ENCODE results near the gene ZNF768. TPM values are rescaled to one million over a fixed set of nuclear protein-coding genes. Genes with fewer than 3 reads are reported as not detected.

ZNF768 gene
- total and polyA plus RNA-seq, 2 of the 13 experiments (the other 11 are each of a cell fraction or from before 2014, with no cell fraction given): 26.7 to 34.4 TPM

DNA sequence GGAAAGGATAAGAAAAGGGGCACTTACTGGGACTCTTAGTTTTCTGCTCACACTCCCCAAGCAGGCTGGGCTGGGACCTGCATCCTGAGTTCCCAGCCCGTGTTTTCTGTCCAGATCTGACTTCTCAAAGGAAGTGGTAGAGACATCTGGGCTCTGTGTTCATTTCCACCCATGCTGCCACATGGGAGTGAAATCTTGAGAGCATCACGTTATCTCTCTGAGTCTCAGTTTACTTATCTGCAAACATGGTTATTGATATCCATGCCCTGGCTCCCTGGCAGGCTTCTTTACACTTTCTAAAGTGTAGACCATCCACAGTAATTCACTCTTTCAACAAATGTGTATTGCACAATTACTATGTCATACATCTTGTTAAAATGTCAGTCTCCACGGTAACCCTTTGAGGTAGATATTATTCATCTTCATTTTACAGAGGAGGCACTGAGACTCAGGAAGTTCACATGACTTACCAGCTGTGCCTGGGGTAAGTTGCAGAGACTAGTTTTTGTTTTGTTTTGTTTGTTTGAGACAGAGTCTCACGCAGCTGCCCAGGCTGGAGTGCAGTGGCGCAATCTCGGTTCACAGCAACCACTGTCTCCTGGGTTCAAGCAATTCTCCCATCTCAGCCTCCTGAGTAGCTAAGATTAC is 41.7 kb upstream of the ZNF768 start (continued):
- TF ChIP-seq, protein P1, sequence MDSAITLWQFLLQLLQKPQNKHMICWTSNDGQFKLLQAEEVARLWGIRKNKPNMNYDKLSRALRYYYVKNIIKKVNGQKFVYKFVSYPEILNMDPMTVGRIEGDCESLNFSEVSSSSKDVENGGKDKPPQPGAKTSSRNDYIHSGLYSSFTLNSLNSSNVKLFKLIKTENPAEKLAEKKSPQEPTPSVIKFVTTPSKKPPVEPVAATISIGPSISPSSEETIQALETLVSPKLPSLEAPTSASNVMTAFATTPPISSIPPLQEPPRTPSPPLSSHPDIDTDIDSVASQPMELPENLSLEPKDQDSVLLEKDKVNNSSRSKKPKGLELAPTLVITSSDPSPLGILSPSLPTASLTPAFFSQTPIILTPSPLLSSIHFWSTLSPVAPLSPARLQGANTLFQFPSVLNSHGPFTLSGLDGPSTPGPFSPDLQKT (CRISPR knock-in tag; IDR thresholded peaks at IDR 0.05; ENCODE audit: borderline replicate concordance): no peak
- TF ChIP-seq FOXA1 (IDR thresholded peaks at IDR 0.05): no peak
- peak; percentile 8; the same call in 1 of the 2 replicates for TF ChIP-seq FOXA1 (CRISPR knock-in tag; IDR thresholded peaks at IDR 0.05)
- TF ChIP-seq, protein P2, sequence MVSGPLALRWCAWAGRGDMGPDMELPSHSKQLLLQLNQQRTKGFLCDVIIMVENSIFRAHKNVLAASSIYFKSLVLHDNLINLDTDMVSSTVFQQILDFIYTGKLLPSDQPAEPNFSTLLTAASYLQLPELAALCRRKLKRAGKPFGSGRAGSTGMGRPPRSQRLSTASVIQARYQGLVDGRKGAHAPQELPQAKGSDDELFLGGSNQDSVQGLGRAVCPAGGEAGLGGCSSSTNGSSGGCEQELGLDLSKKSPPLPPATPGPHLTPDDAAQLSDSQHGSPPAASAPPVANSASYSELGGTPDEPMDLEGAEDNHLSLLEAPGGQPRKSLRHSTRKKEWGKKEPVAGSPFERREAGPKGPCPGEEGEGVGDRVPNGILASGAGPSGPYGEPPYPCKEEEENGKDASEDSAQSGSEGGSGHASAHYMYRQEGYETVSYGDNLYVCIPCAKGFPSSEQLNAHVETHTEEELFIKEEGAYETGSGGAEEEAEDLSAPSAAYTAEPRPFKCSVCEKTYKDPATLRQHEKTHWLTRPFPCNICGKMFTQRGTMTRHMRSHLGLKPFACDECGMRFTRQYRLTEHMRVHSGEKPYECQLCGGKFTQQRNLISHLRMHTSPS (CRISPR knock-in tag; IDR thresholded peaks at IDR 0.05; ENCODE audit: low read depth): 0 out of 2 replicates have a peak, but pooled peaks have one; percentile 26
- TF ChIP-seq MTF1 (CRISPR knock-in tag; IDR thresholded peaks at IDR 0.05): no peak
- no peak for TF ChIP-seq WIZ (CRISPR knock-in tag; IDR thresholded peaks at IDR 0.05)
- no peak for TF ChIP-seq ZIK1 (CRISPR knock-in tag; IDR thresholded peaks at IDR 0.05; ENCODE audit: borderline replicate concordance, low read depth)
- TF ChIP-seq, protein P3, sequence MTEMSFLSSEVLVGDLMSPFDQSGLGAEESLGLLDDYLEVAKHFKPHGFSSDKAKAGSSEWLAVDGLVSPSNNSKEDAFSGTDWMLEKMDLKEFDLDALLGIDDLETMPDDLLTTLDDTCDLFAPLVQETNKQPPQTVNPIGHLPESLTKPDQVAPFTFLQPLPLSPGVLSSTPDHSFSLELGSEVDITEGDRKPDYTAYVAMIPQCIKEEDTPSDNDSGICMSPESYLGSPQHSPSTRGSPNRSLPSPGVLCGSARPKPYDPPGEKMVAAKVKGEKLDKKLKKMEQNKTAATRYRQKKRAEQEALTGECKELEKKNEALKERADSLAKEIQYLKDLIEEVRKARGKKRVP (CRISPR knock-in tag; IDR thresholded peaks at IDR 0.05): 0 out of 4 replicates have a peak, but pooled peaks of 1 of the 2 experiments have one; percentile 14
- no peak for TF ChIP-seq PHF5A (CRISPR knock-in tag; IDR thresholded peaks at IDR 0.05; ENCODE audit: low read depth, unreplicated experiment)
- TF ChIP-seq HDAC1 (CRISPR knock-in tag; IDR thresholded peaks at IDR 0.05): peak; percentile 42; the same call in 1 of the 2 replicates
- TF ChIP-seq ZNF776 (CRISPR knock-in tag; IDR thresholded peaks at IDR 0.05): no peak
- no peak; the same call in 1 of the 2 replicates for TF ChIP-seq HNF4A (CRISPR knock-in tag; IDR thresholded peaks at IDR 0.05)
- TF ChIP-seq FOSL2 (CRISPR knock-in tag; IDR thresholded peaks at IDR 0.05): 0 out of 2 replicates have a peak, but pooled peaks have one; percentile 8
- no peak for TF ChIP-seq ZFP36 (IDR thresholded peaks at IDR 0.05; ENCODE audit: borderline replicate concordance, low read depth, low read length, partially characterized antibody)
- TF ChIP-seq, protein P4, sequence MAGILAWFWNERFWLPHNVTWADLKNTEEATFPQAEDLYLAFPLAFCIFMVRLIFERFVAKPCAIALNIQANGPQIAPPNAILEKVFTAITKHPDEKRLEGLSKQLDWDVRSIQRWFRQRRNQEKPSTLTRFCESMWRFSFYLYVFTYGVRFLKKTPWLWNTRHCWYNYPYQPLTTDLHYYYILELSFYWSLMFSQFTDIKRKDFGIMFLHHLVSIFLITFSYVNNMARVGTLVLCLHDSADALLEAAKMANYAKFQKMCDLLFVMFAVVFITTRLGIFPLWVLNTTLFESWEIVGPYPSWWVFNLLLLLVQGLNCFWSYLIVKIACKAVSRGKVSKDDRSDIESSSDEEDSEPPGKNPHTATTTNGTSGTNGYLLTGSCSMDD (CRISPR knock-in tag; IDR thresholded peaks at IDR 0.05): no peak
- no peak; the same call in 1 of the 2 replicates for TF ChIP-seq BCL6 (CRISPR knock-in tag; IDR thresholded peaks at IDR 0.05)
- TF ChIP-seq, protein P5, sequence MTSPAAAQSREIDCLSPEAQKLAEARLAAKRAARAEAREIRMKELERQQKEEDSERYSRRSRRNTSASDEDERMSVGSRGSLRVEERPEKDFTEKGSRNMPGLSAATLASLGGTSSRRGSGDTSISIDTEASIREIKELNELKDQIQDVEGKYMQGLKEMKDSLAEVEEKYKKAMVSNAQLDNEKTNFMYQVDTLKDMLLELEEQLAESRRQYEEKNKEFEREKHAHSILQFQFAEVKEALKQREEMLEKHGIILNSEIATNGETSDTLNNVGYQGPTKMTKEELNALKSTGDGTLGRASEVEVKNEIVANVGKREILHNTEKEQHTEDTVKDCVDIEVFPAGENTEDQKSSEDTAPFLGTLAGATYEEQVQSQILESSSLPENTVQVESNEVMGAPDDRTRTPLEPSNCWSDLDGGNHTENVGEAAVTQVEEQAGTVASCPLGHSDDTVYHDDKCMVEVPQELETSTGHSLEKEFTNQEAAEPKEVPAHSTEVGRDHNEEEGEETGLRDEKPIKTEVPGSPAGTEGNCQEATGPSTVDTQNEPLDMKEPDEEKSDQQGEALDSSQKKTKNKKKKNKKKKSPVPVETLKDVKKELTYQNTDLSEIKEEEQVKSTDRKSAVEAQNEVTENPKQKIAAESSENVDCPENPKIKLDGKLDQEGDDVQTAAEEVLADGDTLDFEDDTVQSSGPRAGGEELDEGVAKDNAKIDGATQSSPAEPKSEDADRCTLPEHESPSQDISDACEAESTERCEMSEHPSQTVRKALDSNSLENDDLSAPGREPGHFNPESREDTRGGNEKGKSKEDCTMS (CRISPR knock-in tag; conservative IDR thresholded peaks at IDR 0.05): no peak
- no peak for TF ChIP-seq KAT7 (CRISPR knock-in tag; IDR thresholded peaks at IDR 0.05; ENCODE audit: borderline replicate concordance)
- TF ChIP-seq, protein P6, sequence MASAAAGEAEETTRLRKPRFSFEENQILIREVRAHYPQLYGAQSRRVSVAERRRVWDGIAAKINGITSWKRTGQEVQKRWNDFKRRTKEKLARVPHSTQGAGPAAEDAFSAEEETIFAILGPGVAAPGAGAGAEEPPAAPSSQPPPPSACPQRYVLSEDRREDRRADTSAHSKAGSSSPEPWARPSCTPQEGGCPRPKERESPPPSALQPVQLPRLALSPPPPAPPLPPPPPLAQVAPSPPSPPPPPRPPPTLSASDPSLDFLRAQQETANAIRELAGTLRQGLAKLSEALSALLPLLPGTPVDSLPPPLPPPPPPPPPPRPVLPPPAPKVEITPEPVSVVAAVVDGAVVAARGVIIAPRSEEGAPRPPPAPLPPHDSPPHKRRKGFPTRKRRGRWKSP (CRISPR knock-in tag; IDR thresholded peaks at IDR 0.05): peak; percentile 32; the same call in 1 of the 2 replicates
- 0 out of 2 replicates have a peak, but pooled peaks have one; percentile 19 for TF ChIP-seq DPF2 (CRISPR knock-in tag; IDR thresholded peaks at IDR 0.05; ENCODE audit: borderline replicate concordance, low read depth)

Data from HepG2 (cell line).